Thyroid gland (tissue), 4 donors: ENCODE results near the gene BACE1-AS. TPM values are rescaled to one million over a fixed set of nuclear protein-coding genes. Genes with fewer than 3 reads are reported as not detected.

Experiments
- DNase-seq, 2 donors: peaks; one replicate each; pipeline ENCODE4 v3.0.0-alpha.2; 2019
- H3K27ac ChIP-seq, 3 donors: fragments of 200-600 bp; sonication (generic); 1 replicate in 2 of 3; 2 replicates in 1 of 3; pipeline ENCODE4 v1.5.1; 2016 to 2019; ENCODE audit warnings: mild to moderate bottlenecking in 1 of 3, moderate library complexity in 1 of 3
- H3K27me3 ChIP-seq: fragments of 200-600 bp; sonication (generic); one replicate; pipeline ENCODE4 v1.5.1; 2019
- H3K36me3 ChIP-seq, 2 donors: fragments of 200-600 bp; sonication (generic); one replicate each; pipeline ENCODE4 v1.5.1; 2016 to 2019
- H3K4me1 ChIP-seq, 2 donors: fragments of 200-600 bp; sonication (generic); one replicate each; pipeline ENCODE4 v1.5.1; 2017 to 2019
- H3K4me3 ChIP-seq, 3 donors: fragments of 200-600 bp; sonication (generic); replicated peaks in 1 of 3; 1 replicate in 2 of 3; 2 replicates in 1 of 3; pipeline ENCODE4 v1.5.1; 2016; ENCODE audit warnings: mild to moderate bottlenecking in 1 of 3
- H3K9me3 ChIP-seq: fragments of 200-600 bp; sonication (generic); one replicate; pipeline ENCODE4 v1.5.1; 2017
- CTCF ChIP-seq, 6 experiments: fragments of 200-600 bp in 3 of 6; fragments of 450-650 bp in 3 of 6; sonication (generic) in 3 of 6; IDR thresholded peaks; one replicate each; pipeline ENCODE4 v1.5.1; 2016 to 2019; ENCODE audit warnings: antibody characterized with exemption in 6 of 6, mild to moderate bottlenecking in 2 of 6, inconsistent platforms in 1 of 6, moderate library complexity in 1 of 6
- POLR2A ChIP-seq, 2 donors: fragments of 450-650 bp; IDR thresholded peaks; one replicate each; pipeline ENCODE4 v1.6.1; 2017; ENCODE audit warnings: antibody characterized with exemption in 2 of 2, mild to moderate bottlenecking in 2 of 2, moderate library complexity in 1 of 2
- WGBS, 2 donors: methylation state at CpG; one replicate each; pipeline ENCODE4 v1.1.5; 2017; 5-methylcytosine and 5-hydroxymethylcytosine counted together
- intact Hi-C: fragments of 100-400 bp; cut with DNase I; formaldehyde crosslinking; loops from one replicate; pipeline ENCODE4 v1.15.1; 2023
- total RNA-seq, 4 donors: library from RNA; depleted of rRNA; stranded (reverse); fragments of >200 nt; gene quantifications; one replicate each; pipeline ENCODE4 v1.2.3, GENCODE V29; 2016

The BACE1-AS gene
- total RNA-seq, 4 donors from 2014 or later = 7.4 to 12.9 (median 8.8) TPM

GRCh38 chr11:117328375-117329010, 37.3 kb downstream of the BACE1-AS start:
- no peak for TF ChIP-seq POLR2A (IDR thresholded peaks at IDR 0.05)
- no peak for TF ChIP-seq CTCF (IDR thresholded peaks at IDR 0.05)
- H3K4me1 ChIP-seq = peaks cover 9 to 13% of the 10 kb centered on the region in 2 donors
- H3K27me3 ChIP-seq = no peaks in the 10 kb centered on the region
- no peaks in the 10 kb centered on the region for H3K36me3 ChIP-seq
- peak overlapping the region; percentile 38 to 76 (median 55) for H3K4me3 ChIP-seq
- 7% methylated on average over 15 of the region's 15 CpGs for WGBS, 2 donors
- intact Hi-C loops = no loop called here
- no peaks in the 10 kb centered on the region for H3K9me3 ChIP-seq
- peak overlapping the region; percentile 75 to 88 (median 78) for H3K27ac ChIP-seq
- peak in 1 of 2 donors; percentile 41 for DNase-seq

- intact Hi-C loops = no loop called here
- DNase-seq = no peak
- Histone ChIP-seq H3K27me3 (no peaks in the 10 kb centered on the region), H3K9me3 (no peaks in the 10 kb centered on the region), H3K36me3 (no peaks in the 10 kb centered on the region), H3K4me3 (no peak overlapping the region), H3K4me1 (peaks cover 9 to 13% of the 10 kb centered on the region in 2 donors), H3K27ac (no peak overlapping the region)
- TF ChIP-seq POLR2A (IDR thresholded peaks at IDR 0.05) = no peak
- TF ChIP-seq CTCF (IDR thresholded peaks at IDR 0.05) = no peak
- 46 to 100% methylated on average over 2 of the region's 2 CpGs for WGBS, 2 donors
Measured at GRCh38 chr11:117332843-117333242, 41.7 kb downstream of the BACE1-AS start.

GRCh38 chr11:117333917-117334316, 42.8 kb downstream of the BACE1-AS start:
- no peak overlapping the region for H3K27ac ChIP-seq
- peaks cover 7% of the 10 kb centered on the region in 2 donors for H3K4me1 ChIP-seq
- no peak overlapping the region for H3K4me3 ChIP-seq
- DNase-seq = no peak
- 89 to 92% methylated on average over 9 of the region's 9 CpGs for WGBS, 2 donors
- no peaks in the 10 kb centered on the region for H3K36me3 ChIP-seq
- no peak for TF ChIP-seq CTCF (IDR thresholded peaks at IDR 0.05)
- TF ChIP-seq POLR2A (IDR thresholded peaks at IDR 0.05) = no peak
- no peaks in the 10 kb centered on the region for H3K9me3 ChIP-seq
- no peaks in the 10 kb centered on the region for H3K27me3 ChIP-seq
- intact Hi-C loops = no loop called here

GRCh38 chr11:117334896-117335295, 43.8 kb downstream of the BACE1-AS start:
- Histone ChIP-seq H3K27ac (no peak overlapping the region), H3K4me1 (no peaks in the 10 kb centered on the region), H3K4me3 (no peak overlapping the region), H3K9me3 (no peaks in the 10 kb centered on the region), H3K36me3 (no peaks in the 10 kb centered on the region), H3K27me3 (no peaks in the 10 kb centered on the region)
- TF ChIP-seq POLR2A (IDR thresholded peaks at IDR 0.05) (no peak), CTCF (IDR thresholded peaks at IDR 0.05) (no peak)
- WGBS, 2 donors = 89 to 90% methylated on average over 6 of the region's 6 CpGs
- no peak for DNase-seq
- intact Hi-C loops = no loop called here

GRCh38 chr11:117335399-117335798, 44.3 kb downstream of the BACE1-AS start:
- intact Hi-C loops = no loop called here
- WGBS, 2 donors = 93 to 95% methylated on average over 5 of the region's 5 CpGs
- no peak overlapping the region for H3K27ac ChIP-seq
- no peak for DNase-seq
- TF ChIP-seq POLR2A (IDR thresholded peaks at IDR 0.05) = no peak
- no peak for TF ChIP-seq CTCF (IDR thresholded peaks at IDR 0.05)
- H3K27me3 ChIP-seq = no peaks in the 10 kb centered on the region
- no peaks in the 10 kb centered on the region for H3K36me3 ChIP-seq
- H3K9me3 ChIP-seq = no peaks in the 10 kb centered on the region
- H3K4me1 ChIP-seq = no peaks in the 10 kb centered on the region
- no peak overlapping the region for H3K4me3 ChIP-seq
